ENCODE data around the gene AGBL4.
A peak's percentile ranks its signal among the peaks of the same experiment; 100 is the strongest.

Gene AGBL4

DNA sequence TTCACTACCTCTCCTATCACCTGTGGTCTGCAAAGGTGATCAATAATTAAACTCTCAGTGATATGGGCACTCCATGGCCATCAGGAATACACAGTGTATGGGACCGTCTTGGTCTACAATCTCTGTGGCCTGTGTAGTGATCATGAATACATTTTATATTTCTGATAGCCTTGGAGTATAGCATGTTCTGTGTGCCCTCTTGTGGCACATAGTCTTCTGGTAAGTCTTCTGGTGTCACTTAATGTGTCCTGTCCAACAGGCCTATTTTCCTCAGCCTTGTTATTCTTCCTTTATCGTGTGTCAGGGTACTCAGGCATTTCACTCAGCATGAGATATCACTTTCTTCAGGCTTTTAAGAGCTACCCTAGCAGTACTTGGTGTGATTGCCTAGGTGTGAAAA is 393.6 kb downstream of the AGBL4 start:
- no peak for TF ChIP-seq GLIS3 (CRISPR knock-in tag; IDR thresholded peaks at IDR 0.05)
- no peak for TF ChIP-seq ESRRG (CRISPR knock-in tag; IDR thresholded peaks at IDR 0.05)
- no peak for TF ChIP-seq ZNF8 (CRISPR knock-in tag; IDR thresholded peaks at IDR 0.05)
- peak; percentile 82 for ATAC-seq

DNA sequence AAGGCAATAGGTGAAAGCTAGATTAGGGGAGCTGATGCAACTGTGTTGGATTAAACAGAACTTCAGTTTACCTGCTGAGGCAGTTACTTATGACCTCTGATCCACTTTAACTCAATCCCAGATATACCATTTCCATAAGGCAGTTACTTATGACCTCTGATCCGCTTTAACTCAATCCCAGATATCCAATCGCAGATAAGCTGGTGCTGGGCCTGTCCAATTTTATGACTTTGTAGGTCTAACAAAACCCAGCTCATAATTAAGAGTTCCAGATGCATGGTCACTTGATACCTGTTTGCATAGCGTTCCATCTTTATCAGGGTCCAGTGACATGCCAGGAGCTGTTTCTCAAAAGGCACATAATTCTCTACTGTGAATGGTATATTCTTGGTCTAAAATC is 396.0 kb downstream of the AGBL4 start:
- no peak for ATAC-seq
- TF ChIP-seq ISL1 (CRISPR knock-in tag; IDR thresholded peaks at IDR 0.05) (no peak), ZNF70 (CRISPR knock-in tag; IDR thresholded peaks at IDR 0.05) (no peak), ARNTL (CRISPR knock-in tag; IDR thresholded peaks at IDR 0.05; ENCODE audit: borderline replicate concordance, low read depth) (no peak), CSDC2 (CRISPR knock-in tag; IDR thresholded peaks at IDR 0.05) (no peak), ZFP30 (CRISPR knock-in tag; IDR thresholded peaks at IDR 0.05) (no peak), GLIS3 (CRISPR knock-in tag; IDR thresholded peaks at IDR 0.05) (no peak), TCF4 (CRISPR knock-in tag; IDR thresholded peaks at IDR 0.05; ENCODE audit: borderline replicate concordance) (no peak), OSR1 (CRISPR knock-in tag; IDR thresholded peaks at IDR 0.05) (no peak), ZC3H10 (CRISPR knock-in tag; IDR thresholded peaks at IDR 0.05) (no peak), RARB (CRISPR knock-in tag; IDR thresholded peaks at IDR 0.05) (no peak), TOX (CRISPR knock-in tag; IDR thresholded peaks at IDR 0.05; ENCODE audit: borderline replicate concordance) (no peak), ZNF565 (CRISPR knock-in tag; conservative IDR thresholded peaks at IDR 0.05; ENCODE audit: low read depth) (no peak), ZNF8 (CRISPR knock-in tag; IDR thresholded peaks at IDR 0.05) (no peak), ESRRG (CRISPR knock-in tag; IDR thresholded peaks at IDR 0.05) (no peak), PPARA (CRISPR knock-in tag; IDR thresholded peaks at IDR 0.05; ENCODE audit: borderline replicate concordance) (no peak), PATZ1 (CRISPR knock-in tag; IDR thresholded peaks at IDR 0.05; ENCODE audit: borderline replicate concordance) (no peak), POU6F1 (CRISPR knock-in tag; IDR thresholded peaks at IDR 0.05; ENCODE audit: borderline replicate concordance, low read depth) (no peak)
- TF ChIP-seq, protein P1, sequence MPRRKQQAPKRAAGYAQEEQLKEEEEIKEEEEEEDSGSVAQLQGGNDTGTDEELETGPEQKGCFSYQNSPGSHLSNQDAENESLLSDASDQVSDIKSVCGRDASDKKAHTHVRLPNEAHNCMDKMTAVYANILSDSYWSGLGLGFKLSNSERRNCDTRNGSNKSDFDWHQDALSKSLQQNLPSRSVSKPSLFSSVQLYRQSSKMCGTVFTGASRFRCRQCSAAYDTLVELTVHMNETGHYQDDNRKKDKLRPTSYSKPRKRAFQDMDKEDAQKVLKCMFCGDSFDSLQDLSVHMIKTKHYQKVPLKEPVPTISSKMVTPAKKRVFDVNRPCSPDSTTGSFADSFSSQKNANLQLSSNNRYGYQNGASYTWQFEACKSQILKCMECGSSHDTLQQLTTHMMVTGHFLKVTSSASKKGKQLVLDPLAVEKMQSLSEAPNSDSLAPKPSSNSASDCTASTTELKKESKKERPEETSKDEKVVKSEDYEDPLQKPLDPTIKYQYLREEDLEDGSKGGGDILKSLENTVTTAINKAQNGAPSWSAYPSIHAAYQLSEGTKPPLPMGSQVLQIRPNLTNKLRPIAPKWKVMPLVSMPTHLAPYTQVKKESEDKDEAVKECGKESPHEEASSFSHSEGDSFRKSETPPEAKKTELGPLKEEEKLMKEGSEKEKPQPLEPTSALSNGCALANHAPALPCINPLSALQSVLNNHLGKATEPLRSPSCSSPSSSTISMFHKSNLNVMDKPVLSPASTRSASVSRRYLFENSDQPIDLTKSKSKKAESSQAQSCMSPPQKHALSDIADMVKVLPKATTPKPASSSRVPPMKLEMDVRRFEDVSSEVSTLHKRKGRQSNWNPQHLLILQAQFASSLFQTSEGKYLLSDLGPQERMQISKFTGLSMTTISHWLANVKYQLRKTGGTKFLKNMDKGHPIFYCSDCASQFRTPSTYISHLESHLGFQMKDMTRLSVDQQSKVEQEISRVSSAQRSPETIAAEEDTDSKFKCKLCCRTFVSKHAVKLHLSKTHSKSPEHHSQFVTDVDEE (CRISPR knock-in tag; IDR thresholded peaks at IDR 0.05) = no peak
- TF ChIP-seq, protein P2, sequence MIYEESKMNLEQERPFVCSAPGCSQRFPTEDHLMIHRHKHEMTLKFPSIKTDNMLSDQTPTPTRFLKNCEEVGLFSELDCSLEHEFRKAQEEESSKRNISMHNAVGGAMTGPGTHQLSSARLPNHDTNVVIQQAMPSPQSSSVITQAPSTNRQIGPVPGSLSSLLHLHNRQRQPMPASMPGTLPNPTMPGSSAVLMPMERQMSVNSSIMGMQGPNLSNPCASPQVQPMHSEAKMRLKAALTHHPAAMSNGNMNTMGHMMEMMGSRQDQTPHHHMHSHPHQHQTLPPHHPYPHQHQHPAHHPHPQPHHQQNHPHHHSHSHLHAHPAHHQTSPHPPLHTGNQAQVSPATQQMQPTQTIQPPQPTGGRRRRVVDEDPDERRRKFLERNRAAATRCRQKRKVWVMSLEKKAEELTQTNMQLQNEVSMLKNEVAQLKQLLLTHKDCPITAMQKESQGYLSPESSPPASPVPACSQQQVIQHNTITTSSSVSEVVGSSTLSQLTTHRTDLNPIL (CRISPR knock-in tag; IDR thresholded peaks at IDR 0.05; ENCODE audit: low read depth) = no peak

DNA sequence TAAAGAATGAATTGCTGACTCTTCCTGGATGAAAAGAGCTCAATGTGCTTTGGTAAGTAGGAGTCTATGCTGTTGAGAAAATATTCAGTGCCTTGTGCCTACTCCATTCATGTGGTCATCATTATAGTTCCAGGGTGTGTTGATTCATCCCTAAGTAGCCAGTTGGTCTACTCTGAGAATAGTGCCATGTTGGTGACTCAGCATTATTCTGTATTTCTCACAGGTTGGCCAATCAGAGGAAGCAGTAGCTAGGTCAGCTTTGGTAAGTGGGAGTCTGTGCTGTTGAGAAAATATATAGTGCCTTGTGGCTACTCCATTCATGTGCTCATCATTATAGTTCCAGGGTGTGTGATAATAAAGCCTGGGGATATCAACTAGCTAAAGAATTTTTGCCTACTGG is 397.3 kb downstream of the AGBL4 start:
- no peak for TF ChIP-seq ZFP3 (CRISPR knock-in tag; IDR thresholded peaks at IDR 0.05)
- no peak for TF ChIP-seq ZC3H10 (CRISPR knock-in tag; IDR thresholded peaks at IDR 0.05)
- ATAC-seq = no peak

GRCh38 chr1:49622877-49623276 is 400.9 kb downstream of the AGBL4 start:
- ATAC-seq = peak; percentile 65
- no peak for TF ChIP-seq SNAI2 (CRISPR knock-in tag; IDR thresholded peaks at IDR 0.05)
- peak; percentile 47 for TF ChIP-seq ISL1 (CRISPR knock-in tag; IDR thresholded peaks at IDR 0.05)
- TF ChIP-seq PPARA (CRISPR knock-in tag; IDR thresholded peaks at IDR 0.05; ENCODE audit: borderline replicate concordance) = no peak
- TF ChIP-seq ARNTL (CRISPR knock-in tag; IDR thresholded peaks at IDR 0.05; ENCODE audit: borderline replicate concordance, low read depth) = no peak
